Stimulated activated CD8-positive, alpha-beta memory T cell treated with anti-CD3 and anti-CD28 coated beads, Interleukin-15, amount 100 ng/mL, for 24 hours (primary cell): ENCODE data around the gene TRIM15.
"Not testable (repeated sequence)": the region's sequence is repeated elsewhere in the genome, so short reads cannot be mapped to it uniquely, and the experiment has no call there.

Experiments used
- DNase-seq: peaks from one replicate; pipeline ENCODE4 v3.0.0-alpha.2; 2020; ENCODE audit warnings: low read depth

TRIM15 gene

GRCh38 chr6:30163090-30163917 lies at the start of gene TRIM15:
TRIM15 (plus strand) TSS chr6:30163546; CDS start chr6:30163685, 139 bp downstream.
- peak; percentile 16 for DNase-seq

GRCh38 chr6:30113841-30114240 lies 49.5 kb upstream of the TRIM15 start:
- DNase-seq = no peak

GRCh38 chr6:30116724-30117123 lies 46.6 kb upstream of the TRIM15 start:
- DNase-seq = no peak

GRCh38 chr6:30118691-30119090 lies 44.7 kb upstream of the TRIM15 start:
- not testable (repeated sequence) for DNase-seq

- DNase-seq = no peak
These were observed 41.6 kb upstream of the TRIM15 start for GRCh38 chr6:30121446-30122366.

GRCh38 chr6:30122515-30122914 lies 40.8 kb upstream of the TRIM15 start:
- DNase-seq = no peak

- DNase-seq = no peak
These were observed 35.9 kb upstream of the TRIM15 start for GRCh38 chr6:30127238-30128093.

GRCh38 chr6:30129265-30130178 lies 33.8 kb upstream of the TRIM15 start:
- no peak for DNase-seq

GRCh38 chr6:30130179-30130679 lies 33.1 kb upstream of the TRIM15 start:
- DNase-seq = no peak

- DNase-seq = no peak
These were observed 32.2 kb upstream of the TRIM15 start for GRCh38 chr6:30130887-30131862.

- no peak for DNase-seq
These were observed 31.3 kb upstream of the TRIM15 start for GRCh38 chr6:30131947-30132497.

GRCh38 chr6:30135147-30135546 lies 28.2 kb upstream of the TRIM15 start:
- DNase-seq = no peak

GRCh38 chr6:30135757-30136156 lies 27.6 kb upstream of the TRIM15 start, which contains the start of gene TRIM40:
TRIM40 (plus strand) TSS chr6:30136140; CDS start chr6:30137037, 897 bp downstream.
- no peak for DNase-seq

- DNase-seq = no peak
These were observed 26.6 kb upstream of the TRIM15 start for GRCh38 chr6:30136570-30137286.

- DNase-seq = not testable (repeated sequence)
These were observed 23.1 kb upstream of the TRIM15 start for GRCh38 chr6:30140240-30140639.

- DNase-seq = no peak
These were observed 20.7 kb upstream of the TRIM15 start for GRCh38 chr6:30142665-30143064.

GRCh38 chr6:30143780-30144179 lies 19.6 kb upstream of the TRIM15 start:
- DNase-seq = no peak

GRCh38 chr6:30144811-30145210 lies 18.5 kb upstream of the TRIM15 start:
- DNase-seq = no peak
